ENCODE data around the gene FMR1.

DNA sequence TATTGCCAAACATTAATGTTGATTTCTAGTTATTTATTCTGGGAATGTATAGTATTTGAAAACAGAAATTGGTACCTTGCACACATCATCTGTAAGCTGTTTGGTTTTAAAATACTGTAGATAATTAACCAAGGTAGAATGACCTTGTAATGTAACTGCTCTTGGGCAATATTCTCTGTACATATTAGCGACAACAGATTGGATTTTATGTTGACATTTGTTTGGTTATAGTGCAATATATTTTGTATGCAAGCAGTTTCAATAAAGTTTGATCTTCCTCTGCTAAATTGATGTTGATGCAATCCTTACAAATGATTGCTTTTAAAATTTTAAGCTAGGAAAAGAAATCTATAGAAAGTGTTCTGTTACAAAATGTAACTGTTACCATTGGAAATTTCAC lies 38.6 kb downstream of the FMR1 start:
- TF ChIP-seq, protein P1, sequence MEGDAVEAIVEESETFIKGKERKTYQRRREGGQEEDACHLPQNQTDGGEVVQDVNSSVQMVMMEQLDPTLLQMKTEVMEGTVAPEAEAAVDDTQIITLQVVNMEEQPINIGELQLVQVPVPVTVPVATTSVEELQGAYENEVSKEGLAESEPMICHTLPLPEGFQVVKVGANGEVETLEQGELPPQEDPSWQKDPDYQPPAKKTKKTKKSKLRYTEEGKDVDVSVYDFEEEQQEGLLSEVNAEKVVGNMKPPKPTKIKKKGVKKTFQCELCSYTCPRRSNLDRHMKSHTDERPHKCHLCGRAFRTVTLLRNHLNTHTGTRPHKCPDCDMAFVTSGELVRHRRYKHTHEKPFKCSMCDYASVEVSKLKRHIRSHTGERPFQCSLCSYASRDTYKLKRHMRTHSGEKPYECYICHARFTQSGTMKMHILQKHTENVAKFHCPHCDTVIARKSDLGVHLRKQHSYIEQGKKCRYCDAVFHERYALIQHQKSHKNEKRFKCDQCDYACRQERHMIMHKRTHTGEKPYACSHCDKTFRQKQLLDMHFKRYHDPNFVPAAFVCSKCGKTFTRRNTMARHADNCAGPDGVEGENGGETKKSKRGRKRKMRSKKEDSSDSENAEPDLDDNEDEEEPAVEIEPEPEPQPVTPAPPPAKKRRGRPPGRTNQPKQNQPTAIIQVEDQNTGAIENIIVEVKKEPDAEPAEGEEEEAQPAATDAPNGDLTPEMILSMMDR (conservative IDR thresholded peaks at IDR 0.05; ENCODE audit: low read depth, low read length) = no peak
- TF ChIP-seq EZH2 (IDR thresholded peaks at IDR 0.05; ENCODE audit: low read length, unreplicated experiment) = no peak
